HepG2 (cell line): ENCODE results near the gene NUDT7. TPM values are rescaled to one million over a fixed set of nuclear protein-coding genes. Genes with fewer than 3 reads are reported as not detected.

Experiments used
- BRF2 ChIP-seq: sonication (generic); formaldehyde crosslinking; IDR thresholded peaks from 2 replicates; pipeline ENCODE4 v1.8.1; 2022; ENCODE audit warnings: mild to moderate bottlenecking, missing genetic modification reagents
- HNF4A ChIP-seq: sonication (generic); formaldehyde crosslinking; IDR thresholded peaks from 2 replicates; pipeline ENCODE4 v1.4.0; 2020; ENCODE audit warnings: missing genetic modification reagents
- MTA3 ChIP-seq: sonication (generic); formaldehyde crosslinking; IDR thresholded peaks from 2 replicates; pipeline ENCODE4 v1.4.0; 2020; ENCODE audit warnings: missing genetic modification reagents
- MXI1 ChIP-seq: IDR thresholded peaks from 3 replicates; pipeline ENCODE4 v1.6.1; 2012; ENCODE audit warnings: low read depth, low read length, inconsistent platforms, borderline replicate concordance
- NR2C2 ChIP-seq: sonication (generic); formaldehyde crosslinking; IDR thresholded peaks from 2 replicates; pipeline ENCODE4 v1.4.0; 2020; ENCODE audit warnings: missing genetic modification reagents, mild to moderate bottlenecking, moderate library complexity, borderline replicate concordance
- PLSCR1 ChIP-seq: sonication (generic); formaldehyde crosslinking; IDR thresholded peaks from 2 replicates; pipeline ENCODE4 v1.5.0; 2020; ENCODE audit warnings: missing genetic modification reagents, mild to moderate bottlenecking, borderline replicate concordance
- REL ChIP-seq: sonication (generic); formaldehyde crosslinking; conservative IDR thresholded peaks from 2 replicates; pipeline ENCODE4 v1.8.0; 2022; ENCODE audit warnings: mild to moderate bottlenecking, missing genetic modification reagents, moderate library complexity
- UBTF ChIP-seq: sonication (generic); formaldehyde crosslinking; IDR thresholded peaks from 2 replicates; pipeline ENCODE4 v1.4.0; 2020; ENCODE audit warnings: mild to moderate bottlenecking, missing genetic modification reagents
- ZNF207 ChIP-seq: fragments of 450-650 bp; IDR thresholded peaks from 2 replicates; pipeline ENCODE4 v1.6.1; 2016; ENCODE audit warnings: antibody characterized with exemption, borderline replicate concordance
- ZNF234 ChIP-seq: sonication (generic); formaldehyde crosslinking; conservative IDR thresholded peaks from 2 replicates; pipeline ENCODE4 v1.5.1; 2020; ENCODE audit warnings: mild to moderate bottlenecking, missing genetic modification reagents
- ZNF414 ChIP-seq: sonication (generic); formaldehyde crosslinking; IDR thresholded peaks from 2 replicates; pipeline ENCODE4 v1.5.0; 2020; ENCODE audit warnings: missing genetic modification reagents
- ZNF549 ChIP-seq: sonication (generic); formaldehyde crosslinking; IDR thresholded peaks from 2 replicates; pipeline ENCODE4 v1.5.0; 2020; ENCODE audit warnings: missing genetic modification reagents
- ZNF646 ChIP-seq: sonication (generic); formaldehyde crosslinking; IDR thresholded peaks from 2 replicates; pipeline ENCODE4 v1.9.0; 2021; ENCODE audit warnings: mild to moderate bottlenecking, missing genetic modification reagents
- ZNF768 ChIP-seq: sonication (generic); formaldehyde crosslinking; IDR thresholded peaks from 2 replicates; pipeline ENCODE4 v1.4.0; 2020; ENCODE audit warnings: missing genetic modification reagents
- ZNF772 ChIP-seq: sonication (generic); formaldehyde crosslinking; IDR thresholded peaks from 2 replicates; pipeline ENCODE4 v1.5.0; 2020; ENCODE audit warnings: mild to moderate bottlenecking, missing genetic modification reagents
- ZNF776 ChIP-seq: sonication (generic); formaldehyde crosslinking; IDR thresholded peaks from 2 replicates; pipeline ENCODE4 v1.4.0; 2020; ENCODE audit warnings: mild to moderate bottlenecking, missing genetic modification reagents
- ZSCAN31 ChIP-seq: sonication (generic); formaldehyde crosslinking; IDR thresholded peaks from 2 replicates; pipeline ENCODE4 v1.5.0; 2020; ENCODE audit warnings: low read depth, mild to moderate bottlenecking, missing genetic modification reagents
- polyA plus RNA-seq, 8 experiments: library from polyadenylated mRNA; depleted of rRNA in 3 of 8; stranded (reverse) in 7 of 8; unstranded in 1 of 8; fragments of >200 nt; fragmentation: Illumina TruSeq in 4 of 8; extraction: Trizol in 4 of 8; gene quantifications; 2 replicates each; pipeline versions ENCODE4 v1.2.1 to v1.2.3, GENCODE V29; 2011 to 2016; ENCODE audit warnings: low read depth in 4 of 8, missing spikeins in 1 of 8, mixed read lengths in 1 of 8; ENCODE audit not compliant: insufficient read depth in 1 of 8
- total RNA-seq, 5 experiments: library from RNA; depleted of rRNA; stranded (reverse); fragments of >200 nt; fragmentation: Illumina TruSeq; extraction: Trizol; gene quantifications; 2 replicates each; pipeline ENCODE4 v1.2.3, GENCODE V29; 2016; ENCODE audit warnings: low read depth in 1 of 5

The NUDT7 gene
- total and polyA plus RNA-seq, 2 of the 13 experiments (the other 11 are each of a cell fraction or from before 2014, with no cell fraction given): 14.3 to 23.9 TPM

GRCh38 chr16:77722309-77723107, at the start of gene NUDT7 (continued):
- TF ChIP-seq ZNF646 (CRISPR knock-in tag): no peak
- no peak for TF ChIP-seq ZNF549 (CRISPR knock-in tag)
- TF ChIP-seq ZNF414 (CRISPR knock-in tag): no peak; the same call in 1 of the 2 replicates
- no peak for TF ChIP-seq MTA3 (CRISPR knock-in tag)
- TF ChIP-seq NR2C2 (CRISPR knock-in tag): peak; percentile 38; the same call in 1 of the 2 replicates
- TF ChIP-seq REL (CRISPR knock-in tag): no peak
- peak; percentile 90 for TF ChIP-seq BRF2 (CRISPR knock-in tag)
- TF ChIP-seq UBTF (CRISPR knock-in tag): peak; percentile 89
- TF ChIP-seq ZSCAN31: peak; percentile 90; the same call in 1 of the 2 replicates
- peak; percentile 73; the same call in 1 of the 2 replicates for TF ChIP-seq ZNF768
- no peak; the same call in 2 of the 3 replicates for TF ChIP-seq MXI1
- TF ChIP-seq PLSCR1: 0 out of 2 replicates have a peak, but pooled peaks have one; percentile 79
- TF ChIP-seq ZNF772 (CRISPR knock-in tag): peak; percentile 87
- TF ChIP-seq ZNF776 (CRISPR knock-in tag): peak; percentile 58; the same call in 1 of the 2 replicates
- peak; percentile 79 for TF ChIP-seq HNF4A (CRISPR knock-in tag)
- TF ChIP-seq ZNF234 (CRISPR knock-in tag): no peak
- TF ChIP-seq ZNF207: no peak
